ENCODE measurements around the gene ZRSR2. TPM values are rescaled to one million over a fixed set of nuclear protein-coding genes. Genes with fewer than 3 reads are reported as not detected.

Gene ZRSR2
- polyA plus RNA-seq, 2 of the 4 experiments (the other 2 are of a cell fraction), result 10.5 to 12.0 TPM

GRCh38 chrX:15855568-15856221 is 65.4 kb downstream of the ZRSR2 start:
- H3K27ac ChIP-seq, result peak overlapping the region; percentile 67 to 84
- 42% methylated on average over 16 of the region's 16 CpGs for WGBS (ENCODE audit: missing lambda C conversion rate)
- no peak for FAIRE-seq
- peaks cover 6% of the 10 kb centered on the region; the same call in 1 of the 3 replicates for H3K4me1 ChIP-seq
- no peak for ATAC-seq
- CTCF ChIA-PET, result no interaction called here
- H3K9me3 ChIP-seq, result no peaks in the 10 kb centered on the region
- TF ChIP-seq HEYL (CRISPR knock-in tag; IDR thresholded peaks at IDR 0.05) (no peak), CBX8 (IDR thresholded peaks at IDR 0.05) (no peak), BCL3 (IDR thresholded peaks at IDR 0.05) (no peak), EHMT2 (IDR thresholded peaks at IDR 0.05; ENCODE audit: low read depth) (no peak), ATOH8 (CRISPR knock-in tag; IDR thresholded peaks at IDR 0.05; ENCODE audit: low read depth) (no peak), ESRRA (IDR thresholded peaks at IDR 0.05; ENCODE audit: borderline replicate concordance, low read length) (no peak), MAZ (IDR thresholded peaks at IDR 0.05; ENCODE audit: borderline replicate concordance, low read depth, low read length) (no peak), ZNF302 (CRISPR knock-in tag; IDR thresholded peaks at IDR 0.05) (no peak), KDM5A (IDR thresholded peaks at IDR 0.05) (no peak), FOXS1 (CRISPR knock-in tag; IDR thresholded peaks at IDR 0.05) (no peak), POLR2AphosphoS2 (conservative IDR thresholded peaks at IDR 0.05; ENCODE audit: low read length) (no peak), HOXB13 (CRISPR knock-in tag; IDR thresholded peaks at IDR 0.05; ENCODE audit: low read depth) (no peak), USF2 (IDR thresholded peaks at IDR 0.05) (no peak), MAX (IDR thresholded peaks at IDR 0.05) (no peak), HMGXB4 (CRISPR knock-in tag; IDR thresholded peaks at IDR 0.05; ENCODE audit: borderline replicate concordance) (no peak), SMC3 (IDR thresholded peaks at IDR 0.05) (no peak), RAD21 (conservative IDR thresholded peaks at IDR 0.05 in 1 of 2, IDR thresholded peaks at IDR 0.05 in 1 of 2) (no peak)
- POLR2A ChIA-PET, result interaction anchor here (0.6 kb wide), 1 partner anchor 384 kb away, joined by 3 read pairs; no protein-coding TSS in a partner anchor
- peak overlapping the region; percentile 81 for H3K4me2 ChIP-seq
- H3K4me3 ChIP-seq, result peak overlapping the region; percentile 82
- no peak for DNase-seq (ENCODE audit: low read depth in 1 of 2, low spot score in 1 of 2)

GRCh38 chrX:15856222-15856587 is 65.9 kb downstream of the ZRSR2 start:
- TF ChIP-seq SMC3 (IDR thresholded peaks at IDR 0.05) (no peak), KDM5A (IDR thresholded peaks at IDR 0.05) (no peak), RCOR1 (IDR thresholded peaks at IDR 0.05; ENCODE audit: low read depth, low read length) (no peak), ELK1 (IDR thresholded peaks at IDR 0.05; ENCODE audit: low read depth, low read length) (no peak), JUNB (IDR thresholded peaks at IDR 0.05) (no peak)
- peaks cover 6% of the 10 kb centered on the region; the same call in 1 of the 3 replicates for H3K4me1 ChIP-seq
- FAIRE-seq (no peak), ATAC-seq (no peak), DNase-seq (ENCODE audit: low read depth in 1 of 2, low spot score in 1 of 2) (no peak)
- POLR2A ChIA-PET, result interaction anchor here (0.5 kb wide), 1 partner anchor 589 kb away, joined by 3 read pairs; no protein-coding TSS in a partner anchor
- no peak overlapping the region for H3K4me2 ChIP-seq
- H3K9me3 ChIP-seq, result no peaks in the 10 kb centered on the region
- H3K4me3 ChIP-seq, result no peak overlapping the region
- 72% methylated on average over 4 of the region's 4 CpGs for WGBS (ENCODE audit: missing lambda C conversion rate)
- no peak overlapping the region for H3K27ac ChIP-seq
- CTCF ChIA-PET, result no interaction called here
